H1 (cell line): ENCODE data around the gene AOAH. TPM values are rescaled to one million over a fixed set of nuclear protein-coding genes. Genes with fewer than 3 reads are reported as not detected.

ENCODE experiments used
- BACH1 ChIP-seq: IDR thresholded peaks from 2 replicates; pipeline ENCODE4 v1.6.1; 2012; ENCODE audit warnings: low read length, improper control_type of control experiment
- CBX5 ChIP-seq: fragments of 300-800, 300-1000 bp; sonication (generic); IDR thresholded peaks from 2 replicates; pipeline ENCODE4 v1.7.1; 2016; ENCODE audit warnings: antibody characterized with exemption, low read length, low read depth
- CHD2 ChIP-seq: IDR thresholded peaks from 2 replicates; pipeline ENCODE4 v1.6.1; 2012; ENCODE audit warnings: low read length, improper control_type of control experiment
- CHD7 ChIP-seq: fragments of 300-600 bp; sonication (generic); IDR thresholded peaks from 2 replicates; pipeline ENCODE4 v1.7.1; 2012; ENCODE audit warnings: low read length, moderate library complexity, mild to moderate bottlenecking, inconsistent platforms; ENCODE audit not compliant: insufficient replicate concordance
- KDM4A ChIP-seq: IDR thresholded peaks from one replicate; pipeline ENCODE4 v1.7.1; 2012; ENCODE audit warnings: low read depth, mild to moderate bottlenecking, moderate library complexity, low read length, inconsistent platforms; ENCODE audit not compliant: severe bottlenecking
- NANOG ChIP-seq: IDR thresholded peaks from 2 replicates; pipeline ENCODE4 v1.6.1; 2011; ENCODE audit warnings: low read length, low read depth, mild to moderate bottlenecking, inconsistent platforms; ENCODE audit not compliant: insufficient read depth, poor library complexity, severe bottlenecking
- NRF1 ChIP-seq: IDR thresholded peaks from 2 replicates; pipeline ENCODE4 v1.6.1; 2011; ENCODE audit warnings: mild to moderate bottlenecking, low read depth, low read length, improper control_type of control experiment
- POLR2A ChIP-seq, 2 experiments: IDR thresholded peaks; 1 replicate in 1 of 2; 2 replicates in 1 of 2; pipeline ENCODE4 v1.6.1; 2011; ENCODE audit warnings: low read depth in 2 of 2, low read length in 2 of 2, mild to moderate bottlenecking in 2 of 2; ENCODE audit errors: control extremely low read depth in 1 of 2
- RFX5 ChIP-seq: IDR thresholded peaks from 2 replicates; pipeline ENCODE4 v1.6.1; 2011; ENCODE audit warnings: low read depth, low read length, improper control_type of control experiment, borderline replicate concordance
- SAP30 ChIP-seq: fragments of 300-600 bp; sonication (generic); IDR thresholded peaks from 2 replicates; pipeline ENCODE4 v1.7.1; 2012; ENCODE audit warnings: low read length, moderate library complexity, mild to moderate bottlenecking, inconsistent platforms; ENCODE audit not compliant: insufficient read depth, insufficient replicate concordance
- SRF ChIP-seq: IDR thresholded peaks from 2 replicates; pipeline ENCODE4 v1.6.1; 2011; ENCODE audit warnings: mild to moderate bottlenecking, low read depth, low read length, moderate library complexity
- YY1 ChIP-seq: IDR thresholded peaks from 2 replicates; pipeline ENCODE4 v1.6.1; 2011; ENCODE audit warnings: low read depth, mild to moderate bottlenecking, low read length
- ZNF274 ChIP-seq: IDR thresholded peaks from 2 replicates; pipeline ENCODE4 v1.7.0; 2012; ENCODE audit warnings: low read length, borderline replicate concordance; ENCODE audit errors: extremely low read depth
- polyA plus RNA-seq, 7 experiments: library from polyadenylated mRNA; depleted of rRNA in 3 of 7; stranded (reverse) in 5 of 7; unstranded in 2 of 7; fragments of >200 nt in 5 of 7; fragments of 200-250 nt in 2 of 7; gene quantifications; 1 replicate in 5 of 7; 2 replicates in 1 of 7; 4 replicates in 1 of 7; pipeline versions ENCODE4 v1.2.1 to v1.2.3, GENCODE V29; 2011 to 2013; ENCODE audit warnings: missing spikeins in 2 of 7, mixed read lengths in 2 of 7
- total RNA-seq: library from RNA; stranded (reverse); fragmentation: NEBNext Ultra II Directional; extraction: Animal tissue kit (Norgen Biotek cat#: 25700); gene quantifications from 2 replicates; pipeline ENCODE4 v1.2.1, GENCODE V29; 2021

AOAH gene
- total and polyA plus RNA-seq, 2 of the 8 experiments (the other 6 are each of a cell fraction or from before 2014, with no cell fraction given), result 0.08 TPM; not detected in 1

DNA sequence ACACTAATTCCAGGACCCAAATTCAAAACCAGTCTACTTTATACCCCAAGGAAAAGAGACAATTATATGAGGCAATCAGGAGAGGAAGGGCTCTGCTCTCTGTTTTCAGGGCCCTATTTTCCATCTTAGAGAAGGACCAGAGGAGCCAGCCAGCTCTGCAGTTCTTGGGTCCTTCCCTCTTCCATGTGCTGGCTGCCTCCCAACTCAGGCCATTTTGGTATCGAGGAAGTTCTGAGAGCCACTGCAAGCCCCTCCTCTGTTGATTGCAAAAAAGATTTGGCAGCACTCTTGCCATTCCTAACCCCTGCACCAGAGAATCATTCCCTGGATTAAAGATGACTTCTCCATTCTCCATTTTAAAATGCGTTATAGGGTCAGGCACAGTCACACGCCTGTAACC is 151.2 kb downstream of the AOAH start (continued):
- TF ChIP-seq CHD7 (no peak), BACH1 (no peak), RFX5 (no peak), SRF (no peak), SAP30 (no peak), CBX5 (no peak), NRF1 (no peak), POLR2A (IDR thresholded peaks at IDR 0.05; ENCODE audit: control extremely low read depth in 1 of 2, low read depth in 2 of 2, low read length in 2 of 2) (no peak), ZNF274 (no peak), NANOG (no peak), KDM4A (no peak), YY1 (no peak), CHD2 (no peak)
